HepG2 (cell line): ENCODE data around the gene LMAN1L. TPM values are rescaled to one million over a fixed set of nuclear protein-coding genes. Genes with fewer than 3 reads are reported as not detected.

Experiments used
- ATAC-seq: fragments of 200-7000 bp; cut with Tn5 transposase; 3 replicates; pipeline ENCODE4 v1.9.1; 2020; ENCODE audit warnings: mild to moderate bottlenecking, moderate library complexity
- BruUV-seq: library from RNA; stranded (reverse); fragments of 400-500 nt; replicated peaks from 2 replicates; lab custom pipeline; 2021; lab: Mats Ljungman, UMichigan
- CTCF ChIA-PET: fragments of 300-600 bp; formaldehyde crosslinking; extraction: SDS; loops from one replicate; lab custom pipeline; 2021; ENCODE audit warnings: low total read pairs, inconsistent platforms, low intra/inter-chr PET ratio; lab: Yijun Ruan, JAX
- POLR2A ChIA-PET: fragments of 350-600 bp; sonication (Branson Sonifier 250); formaldehyde crosslinking; loops from one replicate; lab custom pipeline; 2020; ENCODE audit warnings: antibody characterized with exemption, inconsistent platforms; lab: Yijun Ruan, JAX
- DNase-seq: peaks from one replicate; pipeline ENCODE4 v3.0.0-alpha.2; 2015; ENCODE audit warnings: low spot score
- FAIRE-seq: peaks from 3 replicates; lab custom pipeline; 2011; peaks lifted over from hg19 to GRCh38; lab: Jason Lieb, UNC
- H2AFZ ChIP-seq: one replicate; pipeline ENCODE4 v1.6.1; 2011; ENCODE audit warnings: low read length, inconsistent platforms
- H3K27ac ChIP-seq: fragments of 300-600 bp; 3 replicates; pipeline ENCODE4 v1.8.0; 2011; ENCODE audit warnings: mixed run types, mild to moderate bottlenecking, mixed read lengths, low read length, inconsistent platforms; ENCODE audit not compliant: insufficient read depth; ENCODE audit errors: extremely low read length
- H3K27me3 ChIP-seq, 2 experiments: fragments of 200-600 bp in 1 of 2; 2 replicates in 1 of 2; 3 replicates in 1 of 2; pipeline versions ENCODE4 v1.6.0 to v1.8.0; 2011; ENCODE audit warnings: low read length in 2 of 2, mild to moderate bottlenecking in 2 of 2, moderate library complexity in 2 of 2, inconsistent platforms in 1 of 2; ENCODE audit not compliant: insufficient read depth in 2 of 2, control insufficient read depth in 1 of 2
- H3K36me3 ChIP-seq, 2 experiments: fragments of 200-600 bp in 1 of 2; replicated peaks in 1 of 2; 2 replicates in 1 of 2; 3 replicates in 1 of 2; pipeline versions ENCODE4 v1.5.1 to v1.8.0; 2011; ENCODE audit warnings: low read length in 2 of 2, inconsistent platforms in 1 of 2; ENCODE audit not compliant: insufficient read depth in 2 of 2, control insufficient read depth in 1 of 2
- H3K4me1 ChIP-seq: 2 replicates; pipeline ENCODE4 v1.5.1; 2012; ENCODE audit warnings: low read length, inconsistent platforms; ENCODE audit not compliant: insufficient read depth
- H3K4me2 ChIP-seq: 2 replicates; pipeline ENCODE4 v1.6.0; 2011; ENCODE audit warnings: low read depth, low read length, inconsistent platforms
- H3K4me3 ChIP-seq, 3 experiments: fragments of 200-600 bp in 1 of 3; sonication (generic), shearing (Covaris generic) in 1 of 3; replicated peaks in 1 of 3; 2 replicates each; pipeline ENCODE4 v1.5.1; 2011 to 2016; ENCODE audit warnings: low read length in 3 of 3, inconsistent platforms in 2 of 3, low read depth in 2 of 3, mild to moderate bottlenecking in 2 of 3, control low read depth in 1 of 3, mixed read lengths in 1 of 3; ENCODE audit not compliant: insufficient read depth in 1 of 3
- H3K79me2 ChIP-seq: one replicate; pipeline ENCODE4 v1.6.1; 2011; ENCODE audit warnings: low read length, inconsistent platforms; ENCODE audit not compliant: insufficient read depth
- H3K9ac ChIP-seq: 2 replicates; pipeline ENCODE4 v1.6.0; 2011; ENCODE audit warnings: mild to moderate bottlenecking, low read depth, low read length, inconsistent platforms; ENCODE audit not compliant: insufficient read depth
- H3K9me3 ChIP-seq: 2 replicates; pipeline ENCODE4 v1.5.1; 2012; ENCODE audit warnings: mild to moderate bottlenecking, low read length
- H4K20me1 ChIP-seq: 2 replicates; pipeline ENCODE4 v1.6.0; 2011; ENCODE audit warnings: inconsistent platforms, mild to moderate bottlenecking, low read length, moderate library complexity; ENCODE audit not compliant: insufficient read depth
- CHCHD3 ChIP-seq: sonication (generic); formaldehyde crosslinking; IDR thresholded peaks from 2 replicates; pipeline ENCODE4 v1.8.0; 2022; ENCODE audit warnings: mild to moderate bottlenecking, missing genetic modification reagents, moderate library complexity
- DPF2 ChIP-seq: sonication (generic); formaldehyde crosslinking; IDR thresholded peaks from 2 replicates; pipeline ENCODE4 v1.4.0; 2020; ENCODE audit warnings: mild to moderate bottlenecking, low read depth, missing genetic modification reagents, borderline replicate concordance
- HNRNPL ChIP-seq: fragments of 200-400 bp; formaldehyde crosslinking; IDR thresholded peaks from 2 replicates; pipeline ENCODE4 v1.6.1; 2017; ENCODE audit warnings: mild to moderate bottlenecking, low read depth, low read length
- RAD21 ChIP-seq: fragments of 450-650 bp; formaldehyde crosslinking; IDR thresholded peaks from 2 replicates; pipeline ENCODE4 v1.5.0; 2020; ENCODE audit warnings: mild to moderate bottlenecking
- U2AF2 ChIP-seq: fragments of 200-400 bp; formaldehyde crosslinking; IDR thresholded peaks from 2 replicates; pipeline ENCODE4 v1.6.1; 2017; ENCODE audit warnings: low read depth, mild to moderate bottlenecking, low read length
- ZBTB1 ChIP-seq: sonication (generic); formaldehyde crosslinking; IDR thresholded peaks from 2 replicates; pipeline ENCODE4 v1.4.0; 2020; ENCODE audit warnings: missing genetic modification reagents, borderline replicate concordance
- ZNF124 ChIP-seq: sonication (generic); formaldehyde crosslinking; IDR thresholded peaks from 2 replicates; pipeline ENCODE4 v1.4.0; 2020; ENCODE audit warnings: missing genetic modification reagents
- ZNF564 ChIP-seq: sonication (generic); formaldehyde crosslinking; IDR thresholded peaks from 2 replicates; pipeline ENCODE4 v1.8.1; 2023; ENCODE audit warnings: mild to moderate bottlenecking, missing genetic modification reagents
- ZNF747 ChIP-seq: sonication (generic); formaldehyde crosslinking; IDR thresholded peaks from 2 replicates; pipeline ENCODE4 v1.8.1; 2023; ENCODE audit warnings: missing genetic modification reagents, mild to moderate bottlenecking, borderline replicate concordance
- ZNF768 ChIP-seq: sonication (generic); formaldehyde crosslinking; IDR thresholded peaks from 2 replicates; pipeline ENCODE4 v1.4.0; 2020; ENCODE audit warnings: missing genetic modification reagents
- ZNF891 ChIP-seq: sonication (generic); formaldehyde crosslinking; IDR thresholded peaks from 2 replicates; pipeline ENCODE4 v1.5.0; 2020; ENCODE audit warnings: mild to moderate bottlenecking, missing genetic modification reagents
- ZZZ3 ChIP-seq: sonication (generic); formaldehyde crosslinking; IDR thresholded peaks from 2 replicates; pipeline ENCODE4 v1.4.0; 2020; ENCODE audit warnings: missing genetic modification reagents, mild to moderate bottlenecking, borderline replicate concordance
- WGBS: methylation state at CpG from one replicate; pipeline ENCODE4 v1.1.6; 2017; ENCODE audit warnings: low lambda C conversion rate; 5-methylcytosine and 5-hydroxymethylcytosine counted together
- in situ Hi-C: cut with HindIII; loops from 2 replicates; pipeline ENCODE4 v1.10.0; 2017; ENCODE audit warnings: low pct_unique_long_range_greater_than_20kb; ENCODE audit not compliant: extremely low pct_ligation_motif_present
- intact Hi-C: fragments of 100-400 bp; cut with micrococcal nuclease; formaldehyde crosslinking; loops from one replicate; pipeline ENCODE4 v1.10.0; 2022; ENCODE audit not compliant: unreplicated experiment
- polyA plus RNA-seq, 8 experiments: library from polyadenylated mRNA; depleted of rRNA in 3 of 8; stranded (reverse) in 7 of 8; unstranded in 1 of 8; fragments of >200 nt; fragmentation: Illumina TruSeq in 4 of 8; extraction: Trizol in 4 of 8; gene quantifications; 2 replicates each; pipeline versions ENCODE4 v1.2.1 to v1.2.3, GENCODE V29; 2011 to 2016; ENCODE audit warnings: low read depth in 4 of 8, missing spikeins in 1 of 8, mixed read lengths in 1 of 8; ENCODE audit not compliant: insufficient read depth in 1 of 8
- total RNA-seq, 5 experiments: library from RNA; depleted of rRNA; stranded (reverse); fragments of >200 nt; fragmentation: Illumina TruSeq; extraction: Trizol; gene quantifications; 2 replicates each; pipeline ENCODE4 v1.2.3, GENCODE V29; 2016; ENCODE audit warnings: low read depth in 1 of 5
- TF ChIP-seq, protein P1 (sequence below): IDR thresholded peaks from 2 replicates; pipeline ENCODE4 v1.6.1; 2016; ENCODE audit warnings: low read depth
- TF ChIP-seq, protein P2 (sequence below): sonication (generic); formaldehyde crosslinking; IDR thresholded peaks from 2 replicates; pipeline ENCODE4 v1.5.0; 2020; ENCODE audit warnings: mild to moderate bottlenecking, missing genetic modification reagents
- TF ChIP-seq, protein P3 (sequence below): sonication (generic); formaldehyde crosslinking; IDR thresholded peaks from 2 replicates; pipeline ENCODE4 v1.5.1; 2020; ENCODE audit warnings: mild to moderate bottlenecking, missing genetic modification reagents, borderline replicate concordance
- TF ChIP-seq, protein P4 (sequence below): sonication (generic); formaldehyde crosslinking; IDR thresholded peaks from 2 replicates; pipeline ENCODE4 v1.4.0; 2020; ENCODE audit warnings: missing genetic modification reagents, low read depth, mild to moderate bottlenecking, borderline replicate concordance

Gene LMAN1L
- total and polyA plus RNA-seq, 2 of the 13 experiments (the other 11 are each of a cell fraction or from before 2014, with no cell fraction given) = not detected

DNA sequence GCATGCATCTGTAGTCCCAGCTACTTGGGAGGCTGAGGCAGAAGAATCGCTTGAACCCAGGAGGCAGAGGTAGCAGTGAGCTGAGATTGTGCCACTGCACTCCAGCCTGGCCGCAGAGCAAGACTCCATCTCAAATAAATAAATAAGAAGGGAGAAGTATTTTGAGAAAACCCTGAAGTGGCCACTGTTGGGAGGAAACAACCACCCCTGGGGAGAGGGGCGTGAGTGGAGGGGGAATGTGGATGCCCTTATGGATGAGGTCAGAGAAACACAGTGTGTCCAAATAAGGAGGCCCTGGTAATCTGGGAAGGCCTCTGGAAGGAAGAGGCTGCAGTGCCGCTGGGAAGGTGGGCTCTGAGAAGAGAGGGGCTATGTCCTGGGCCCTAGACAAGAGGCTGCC, 9.6 kb downstream of the LMAN1L start (continued):
- TF ChIP-seq ZNF891 (no peak), U2AF2 (no peak), ZZZ3 (CRISPR knock-in tag) (no peak)
- TF ChIP-seq, protein P1, sequence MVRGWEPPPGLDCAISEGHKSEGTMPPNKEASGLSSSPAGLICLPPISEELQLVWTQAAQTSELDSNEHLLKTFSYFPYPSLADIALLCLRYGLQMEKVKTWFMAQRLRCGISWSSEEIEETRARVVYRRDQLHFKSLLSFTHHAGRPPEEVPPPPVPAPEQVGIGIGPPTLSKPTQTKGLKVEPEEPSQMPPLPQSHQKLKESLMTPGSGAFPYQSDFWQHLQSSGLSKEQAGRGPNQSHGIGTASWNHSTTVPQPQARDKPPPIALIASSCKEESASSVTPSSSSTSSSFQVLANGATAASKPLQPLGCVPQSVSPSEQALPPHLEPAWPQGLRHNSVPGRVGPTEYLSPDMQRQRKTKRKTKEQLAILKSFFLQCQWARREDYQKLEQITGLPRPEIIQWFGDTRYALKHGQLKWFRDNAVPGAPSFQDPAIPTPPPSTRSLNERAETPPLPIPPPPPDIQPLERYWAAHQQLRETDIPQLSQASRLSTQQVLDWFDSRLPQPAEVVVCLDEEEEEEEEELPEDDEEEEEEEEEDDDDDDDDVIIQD (CRISPR knock-in tag) = no peak

DNA sequence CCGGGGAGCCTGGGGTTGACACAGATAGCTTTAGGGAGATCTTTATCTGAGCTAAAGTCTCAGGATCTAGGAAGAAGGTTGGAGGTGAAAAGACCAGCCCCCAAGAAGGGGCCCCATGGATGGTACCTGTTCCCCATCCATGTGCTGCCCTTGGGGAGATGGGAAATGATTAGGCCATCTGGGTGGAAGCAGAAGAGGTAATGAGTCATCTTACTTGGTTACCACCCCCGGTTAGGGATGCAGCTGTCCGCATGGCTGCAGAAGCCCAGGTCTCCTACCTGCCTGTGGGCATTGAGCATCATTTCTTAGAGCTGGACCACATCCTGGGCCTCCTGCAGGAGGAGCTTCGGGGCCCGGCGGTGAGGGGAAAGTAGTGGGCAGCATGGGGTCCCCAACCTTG, 10.7 kb downstream of the LMAN1L start:
- H3K79me2 ChIP-seq = no peaks in the 10 kb centered on the region
- ChIA-PET POLR2A (no interaction called here), CTCF (no interaction called here)
- BruUV-seq = no TSS peak
- no peak for DNase-seq
- 2% methylated on average over 3 of the region's 6 CpGs for WGBS
- H4K20me1 ChIP-seq = no peaks in the 10 kb centered on the region; the same call in 1 of the 2 replicates
- intact Hi-C loops = no loop called here
- no peak overlapping the region for H3K4me2 ChIP-seq
- peaks cover 16% of the 10 kb centered on the region for H3K4me1 ChIP-seq
- H3K9me3 ChIP-seq = no peaks in the 10 kb centered on the region
- H3K4me3 ChIP-seq = no peak overlapping the region
- H3K9ac ChIP-seq = no peak overlapping the region
- TF ChIP-seq ZNF124 (CRISPR knock-in tag) (no peak), CHCHD3 (CRISPR knock-in tag) (no peak), RAD21 (no peak), ZNF768 (CRISPR knock-in tag) (no peak), ZNF747 (CRISPR knock-in tag) (no peak), ZBTB1 (CRISPR knock-in tag) (no peak), DPF2 (CRISPR knock-in tag) (no peak), ZNF564 (CRISPR knock-in tag) (no peak), HNRNPL (no peak)
- TF ChIP-seq, protein P2, sequence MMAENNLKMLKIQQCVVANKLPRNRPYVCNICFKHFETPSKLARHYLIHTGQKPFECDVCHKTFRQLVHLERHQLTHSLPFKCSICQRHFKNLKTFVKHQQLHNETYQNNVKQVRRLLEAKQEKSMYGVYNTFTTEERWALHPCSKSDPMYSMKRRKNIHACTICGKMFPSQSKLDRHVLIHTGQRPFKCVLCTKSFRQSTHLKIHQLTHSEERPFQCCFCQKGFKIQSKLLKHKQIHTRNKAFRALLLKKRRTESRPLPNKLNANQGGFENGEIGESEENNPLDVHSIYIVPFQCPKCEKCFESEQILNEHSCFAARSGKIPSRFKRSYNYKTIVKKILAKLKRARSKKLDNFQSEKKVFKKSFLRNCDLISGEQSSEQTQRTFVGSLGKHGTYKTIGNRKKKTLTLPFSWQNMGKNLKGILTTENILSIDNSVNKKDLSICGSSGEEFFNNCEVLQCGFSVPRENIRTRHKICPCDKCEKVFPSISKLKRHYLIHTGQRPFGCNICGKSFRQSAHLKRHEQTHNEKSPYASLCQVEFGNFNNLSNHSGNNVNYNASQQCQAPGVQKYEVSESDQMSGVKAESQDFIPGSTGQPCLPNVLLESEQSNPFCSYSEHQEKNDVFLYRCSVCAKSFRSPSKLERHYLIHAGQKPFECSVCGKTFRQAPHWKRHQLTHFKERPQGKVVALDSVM (CRISPR knock-in tag) = no peak
- TF ChIP-seq, protein P3, sequence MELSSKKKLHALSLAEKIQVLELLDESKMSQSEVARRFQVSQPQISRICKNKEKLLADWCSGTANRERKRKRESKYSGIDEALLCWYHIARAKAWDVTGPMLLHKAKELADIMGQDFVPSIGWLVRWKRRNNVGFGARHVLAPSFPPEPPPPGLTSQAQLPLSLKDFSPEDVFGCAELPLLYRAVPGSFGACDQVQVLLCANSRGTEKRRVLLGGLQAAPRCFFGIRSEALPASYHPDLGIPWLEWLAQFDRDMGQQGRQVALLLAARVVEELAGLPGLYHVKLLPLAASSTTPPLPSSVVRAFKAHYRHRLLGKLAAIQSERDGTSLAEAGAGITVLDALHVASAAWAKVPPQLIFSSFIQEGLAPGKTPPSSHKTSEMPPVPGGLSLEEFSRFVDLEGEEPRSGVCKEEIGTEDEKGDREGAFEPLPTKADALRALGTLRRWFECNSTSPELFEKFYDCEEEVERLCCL (CRISPR knock-in tag) = no peak
- TF ChIP-seq, protein P4, sequence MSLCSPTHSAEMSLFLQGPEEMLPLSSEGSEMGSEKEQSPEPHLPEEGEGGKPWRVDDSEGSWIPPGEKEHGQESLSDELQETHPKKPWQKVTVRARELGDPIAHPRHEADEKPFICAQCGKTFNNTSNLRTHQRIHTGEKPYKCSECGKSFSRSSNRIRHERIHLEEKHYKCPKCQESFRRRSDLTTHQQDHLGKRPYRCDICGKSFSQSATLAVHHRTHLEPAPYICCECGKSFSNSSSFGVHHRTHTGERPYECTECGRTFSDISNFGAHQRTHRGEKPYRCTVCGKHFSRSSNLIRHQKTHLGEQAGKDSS (CRISPR knock-in tag) = no peak
- no peak for ATAC-seq
- no peak overlapping the region for H3K27ac ChIP-seq
- in situ Hi-C loops = no loop called here
- H3K27me3 ChIP-seq = peaks cover 5 to 41% of the 10 kb centered on the region in 2 experiments; a peak in 4 of 5 replicates
- FAIRE-seq = no peak
- no peaks in the 10 kb centered on the region for H3K36me3 ChIP-seq
- H2AFZ ChIP-seq = no peak overlapping the region
